MV-4-11 (cell line): ENCODE data around the gene SLC25A30.
"Not testable (repeated sequence)": the region's sequence is repeated elsewhere in the genome, so short reads cannot be mapped to it uniquely, and the experiment has no call there.

Experiments used
- DNase-seq: peaks from one replicate; lab custom pipeline; 2025; lab: John Stamatoyannopoulos, UW

SLC25A30 gene

DNA sequence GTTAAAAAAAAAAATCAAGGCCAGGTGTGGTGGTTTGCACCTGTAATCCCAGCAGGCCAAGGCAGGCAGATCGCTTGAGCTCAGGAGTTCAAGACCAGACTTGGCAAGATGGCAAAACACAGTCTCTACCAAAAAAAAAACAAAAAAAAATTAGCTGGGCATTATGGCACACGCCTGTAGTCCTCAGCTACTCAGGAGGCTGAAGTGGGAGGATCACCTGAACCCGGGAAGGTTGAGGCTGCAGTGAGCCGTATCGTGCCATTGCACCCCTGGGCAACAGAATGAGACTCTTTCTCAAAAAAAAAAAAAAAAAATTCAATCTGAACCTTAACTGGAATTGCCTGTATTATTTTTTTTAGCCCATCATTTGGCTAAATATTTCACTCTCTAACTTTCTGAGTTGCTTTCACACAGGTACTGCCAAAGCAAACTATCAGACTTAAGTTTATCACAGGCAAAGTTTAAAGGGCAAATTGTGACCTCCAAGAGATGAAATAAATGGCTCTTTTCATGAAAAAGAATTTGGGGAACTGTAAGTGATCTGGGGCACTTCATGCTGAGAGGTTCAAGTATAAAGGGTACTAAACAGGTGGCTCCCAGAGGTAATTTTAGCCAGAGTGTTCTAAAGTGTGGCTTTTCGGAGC lies 14.7 kb upstream of the SLC25A30 start:
- no peak for DNase-seq

DNA sequence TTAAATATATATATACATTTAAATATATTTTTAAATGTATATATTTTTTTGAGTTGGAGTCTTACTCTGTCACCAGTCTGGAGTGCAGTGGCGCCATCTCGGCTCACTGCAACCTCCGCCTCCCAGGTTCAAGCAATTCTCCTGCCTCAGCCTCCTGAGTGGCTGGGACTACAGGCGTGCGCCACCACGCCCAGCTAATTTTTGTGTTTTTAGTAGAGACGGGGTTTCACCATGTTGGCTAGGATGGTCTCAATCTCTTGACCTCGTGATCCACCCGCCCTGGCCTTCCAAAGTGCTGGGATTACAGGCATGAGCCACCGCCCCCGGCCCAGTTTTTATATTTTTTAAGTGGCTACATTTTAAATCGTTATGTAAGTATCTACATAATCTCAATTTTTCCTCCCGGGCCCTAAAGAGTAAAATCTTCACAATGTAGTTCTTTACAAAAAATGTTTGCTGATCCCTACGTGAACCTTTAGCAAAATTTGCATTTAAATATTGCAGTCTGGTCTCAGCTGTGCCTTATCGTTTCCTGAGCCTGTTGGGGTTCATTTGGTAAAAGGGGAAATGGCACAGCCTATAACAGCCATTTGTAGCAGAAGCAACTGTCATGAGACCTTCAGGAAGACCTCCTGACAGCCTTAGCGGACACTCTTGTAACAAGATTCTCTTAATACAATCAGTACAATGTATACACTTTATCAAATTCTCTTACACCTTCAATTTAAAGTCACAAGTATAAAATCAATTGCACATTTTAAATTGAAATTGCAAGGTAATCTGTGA lies 8.1 kb upstream of the SLC25A30 start:
- DNase-seq: peak; percentile 24

DNA sequence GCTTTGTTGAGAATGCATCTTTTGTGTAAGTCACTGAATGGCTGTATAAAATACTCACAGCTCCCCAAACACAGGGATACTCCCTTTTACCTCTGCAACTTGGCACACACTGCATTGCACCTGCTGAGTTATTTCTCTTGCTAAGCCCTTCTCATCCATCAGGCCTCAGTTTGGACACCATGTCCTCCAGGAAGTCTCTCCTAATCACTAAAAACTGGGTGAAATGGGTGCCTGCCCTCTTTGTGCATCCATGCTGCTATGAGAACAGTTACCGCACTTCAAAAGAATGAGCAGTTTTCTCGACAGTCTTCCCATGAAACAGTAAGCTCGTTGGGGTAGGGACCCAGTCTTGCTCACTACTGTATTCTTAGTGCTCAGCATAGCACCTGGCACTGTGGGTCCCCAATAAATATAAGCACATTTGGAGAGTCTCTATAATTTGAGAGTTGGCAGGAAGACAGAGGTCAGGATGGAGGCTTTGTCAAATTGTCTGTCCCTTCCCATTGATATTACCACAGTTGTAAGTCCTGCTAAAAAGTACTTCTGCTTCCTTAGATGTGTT lies 4.6 kb upstream of the SLC25A30 start:
- DNase-seq: peak; percentile 18

DNA sequence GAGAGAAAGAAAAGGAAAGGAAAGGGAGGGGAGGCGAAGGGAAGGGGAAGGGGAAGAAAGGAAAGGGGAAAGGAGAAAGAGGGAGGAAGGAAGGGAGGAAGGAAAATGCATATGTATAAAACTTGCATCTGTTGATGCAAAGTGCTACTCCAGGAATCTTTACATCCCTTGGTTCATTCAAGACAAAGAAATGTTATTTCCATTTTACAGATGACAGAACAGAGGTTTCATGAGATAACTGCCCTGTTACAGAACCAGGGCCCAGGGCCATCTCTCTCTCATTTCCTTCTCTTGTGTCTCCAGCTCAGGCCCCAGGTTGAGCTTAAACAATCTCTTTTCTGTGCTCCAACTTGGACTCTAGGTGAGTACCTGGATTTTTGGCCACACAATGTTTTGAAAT lies 1.8 kb upstream of the SLC25A30 start:
- no peak for DNase-seq

DNA sequence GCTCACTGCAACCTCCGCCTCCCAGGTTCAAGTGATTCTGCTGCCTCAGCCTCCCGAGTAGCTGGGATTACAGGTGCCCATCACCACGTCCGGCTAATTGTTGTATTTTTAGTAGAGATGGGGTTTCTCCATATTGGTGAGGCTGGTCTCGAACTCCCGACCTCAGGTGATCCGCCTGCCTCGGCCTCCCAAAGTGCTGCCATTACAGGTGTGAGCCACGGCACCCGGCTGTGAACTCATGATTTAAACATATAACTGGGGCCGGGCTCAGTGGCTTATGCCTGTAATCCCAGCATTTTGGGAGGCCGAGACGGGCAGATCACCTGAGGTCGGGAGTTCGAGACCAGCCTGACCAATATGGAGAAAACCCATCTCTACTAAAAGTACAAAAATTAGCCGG lies 1.2 kb upstream of the SLC25A30 start:
- DNase-seq: not testable (repeated sequence)

DNA sequence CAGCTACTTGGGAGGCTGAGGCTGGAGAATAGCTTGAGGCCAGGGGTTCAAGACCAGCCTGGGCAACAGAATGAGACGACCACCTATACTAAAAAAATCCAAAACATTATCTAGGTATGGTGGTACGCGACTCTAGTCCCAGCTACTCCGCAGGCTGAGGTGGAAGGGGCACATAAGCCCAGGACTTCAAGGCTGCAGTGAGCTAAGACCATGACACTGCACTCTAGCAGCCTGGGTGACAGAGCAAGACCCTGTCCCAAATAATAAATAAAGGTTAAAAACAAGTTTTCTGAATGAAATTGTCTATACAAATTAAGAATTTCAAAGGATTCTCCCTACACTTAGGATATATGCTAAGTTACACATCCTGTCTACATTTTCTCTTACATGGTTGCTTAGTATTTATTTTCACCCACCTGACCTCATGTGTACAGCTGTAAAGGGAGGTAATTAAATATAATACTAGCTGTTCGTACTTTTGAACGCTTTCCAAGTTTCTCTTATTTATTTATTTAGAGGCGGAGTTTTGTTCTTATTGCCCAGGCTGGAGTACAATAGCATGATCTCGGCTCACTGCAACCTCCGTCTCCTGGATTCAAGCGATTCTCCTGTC lies 1.6 kb downstream of the SLC25A30 start:
- DNase-seq: no peak

DNA sequence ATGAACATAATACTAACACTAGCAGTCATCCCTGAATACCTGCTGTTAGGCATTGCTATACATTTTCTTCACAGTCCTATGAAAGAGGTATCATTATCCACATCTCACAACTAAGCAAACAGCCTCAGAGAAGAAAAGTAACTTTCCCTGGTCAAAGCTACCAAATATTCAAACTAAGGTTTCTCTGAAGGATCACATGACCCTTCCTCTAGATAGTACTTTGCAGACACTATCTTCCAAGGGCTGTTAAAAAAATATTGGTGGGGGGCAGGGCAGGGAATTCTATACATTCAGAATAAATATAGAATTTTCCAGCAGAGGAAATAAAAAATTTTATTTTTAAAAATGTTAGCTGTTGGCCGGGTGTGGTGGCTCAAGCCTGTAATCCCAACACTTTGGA lies 3.1 kb downstream of the SLC25A30 start:
- no peak for DNase-seq

DNA sequence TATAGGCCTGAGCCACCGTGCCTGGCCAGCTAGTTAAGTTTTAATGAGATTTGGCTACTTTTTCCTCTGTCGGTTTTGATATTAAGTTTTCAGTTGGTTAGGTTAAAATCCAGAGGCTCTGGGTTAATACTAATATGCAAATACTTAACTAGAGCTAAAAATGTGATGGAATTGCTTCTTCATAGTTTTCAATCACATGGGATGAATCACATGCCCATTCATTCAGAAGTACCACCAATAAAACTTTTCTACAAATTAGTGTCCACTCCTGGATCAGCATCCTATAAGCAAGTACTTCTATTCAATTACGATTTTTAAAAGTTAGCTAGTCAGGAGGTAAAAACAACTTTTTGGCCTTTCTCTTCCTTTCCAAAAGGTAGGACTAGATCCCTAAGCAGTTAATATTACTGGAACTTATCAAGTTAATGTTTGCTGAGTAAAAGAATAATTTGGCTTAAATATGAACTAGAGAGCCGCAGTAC lies 4.3 kb downstream of the SLC25A30 start:
- DNase-seq: no peak

DNA sequence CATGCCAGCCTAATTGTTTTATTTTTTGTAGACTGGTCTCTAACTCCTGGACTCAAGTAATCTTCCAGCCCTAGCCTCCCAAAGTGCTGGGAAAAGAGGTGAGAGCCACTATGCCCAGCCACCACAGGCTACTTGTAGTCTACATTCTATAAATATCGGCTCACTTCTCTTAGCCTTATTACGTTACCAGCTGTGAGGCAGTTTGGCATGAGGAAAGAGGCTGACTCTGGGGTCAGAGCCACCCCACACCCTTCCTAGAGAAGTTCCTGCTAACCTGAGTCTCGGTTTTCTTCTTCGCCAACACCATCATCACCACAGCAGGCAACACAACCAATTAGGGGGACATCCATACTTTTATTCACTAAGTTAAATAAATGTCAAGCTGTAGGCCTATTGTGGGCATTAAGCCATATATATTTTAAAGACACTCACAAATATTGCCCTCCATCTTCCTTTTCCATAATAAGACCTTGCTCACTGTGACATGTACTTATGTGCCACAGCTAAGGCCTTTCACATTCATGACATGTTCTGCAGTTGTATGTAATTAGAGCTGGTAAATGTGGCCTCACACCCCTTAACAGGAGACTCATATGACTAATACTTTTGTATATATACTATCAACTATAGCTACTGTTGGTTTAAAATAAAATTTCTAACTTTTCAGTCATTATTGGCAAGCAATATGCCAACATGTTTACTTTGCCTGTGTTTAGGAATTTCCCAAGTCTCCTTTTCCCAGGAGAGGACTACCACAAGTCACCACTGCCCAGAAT lies 5.7 kb downstream of the SLC25A30 start:
- DNase-seq: peak; percentile 70

DNA sequence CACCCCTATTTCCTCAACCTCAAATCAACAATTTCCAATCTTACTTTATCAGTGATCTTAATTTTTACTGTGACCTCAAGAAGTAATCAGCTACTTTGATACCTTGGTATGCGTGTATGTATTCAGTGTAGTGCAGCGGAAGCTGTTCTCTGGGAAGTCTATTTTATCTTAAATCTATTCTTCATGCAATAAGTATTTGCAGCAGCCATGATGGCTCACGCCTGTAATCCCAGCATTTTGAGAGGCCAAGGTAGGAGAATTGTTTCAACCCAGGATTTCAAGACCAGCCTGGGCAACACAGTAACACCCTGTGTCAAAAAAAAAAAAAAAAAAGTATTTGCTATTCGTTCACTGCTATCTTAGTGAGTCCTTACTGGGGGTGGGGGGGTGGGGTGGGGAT lies 6.5 kb downstream of the SLC25A30 start:
- DNase-seq: no peak

DNA sequence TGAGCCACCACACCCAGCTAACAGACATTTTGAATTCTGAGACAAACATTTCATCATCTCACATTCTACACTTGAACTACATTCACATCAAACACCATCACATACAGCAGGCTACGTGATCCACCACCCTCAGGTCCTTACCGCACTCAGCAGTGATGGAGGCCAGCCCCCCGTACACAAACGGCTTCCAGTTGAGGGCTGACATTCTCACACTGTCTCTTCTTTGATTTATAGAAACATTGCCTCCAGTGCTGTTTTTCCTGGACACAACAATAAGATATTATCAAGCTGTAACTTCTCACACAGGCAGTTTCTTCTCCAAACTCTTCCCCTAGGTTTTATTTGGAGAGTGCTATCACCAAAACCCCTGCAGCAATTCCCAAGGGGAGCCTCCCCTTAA lies 7.0 kb downstream of the SLC25A30 start:
- no peak for DNase-seq

DNA sequence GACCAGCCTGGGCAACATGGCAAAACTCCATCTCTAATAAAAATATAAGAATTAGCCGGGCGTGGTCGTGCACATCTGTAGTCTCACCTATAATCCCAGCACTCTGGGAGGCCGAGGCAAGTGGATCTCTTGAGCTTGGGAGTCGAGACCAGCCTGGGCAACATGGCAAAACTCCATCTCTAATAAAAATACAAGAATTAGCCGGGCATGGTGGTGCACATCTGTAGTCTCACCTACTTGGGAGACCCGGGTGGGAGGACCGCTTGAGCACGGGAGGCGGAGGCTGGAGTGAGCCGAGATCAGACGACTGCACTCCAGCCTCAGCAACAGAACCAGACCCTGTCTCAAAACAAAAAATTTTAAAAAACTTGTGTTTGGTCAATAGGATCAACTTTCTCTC lies 7.7 kb downstream of the SLC25A30 start:
- no peak for DNase-seq

DNA sequence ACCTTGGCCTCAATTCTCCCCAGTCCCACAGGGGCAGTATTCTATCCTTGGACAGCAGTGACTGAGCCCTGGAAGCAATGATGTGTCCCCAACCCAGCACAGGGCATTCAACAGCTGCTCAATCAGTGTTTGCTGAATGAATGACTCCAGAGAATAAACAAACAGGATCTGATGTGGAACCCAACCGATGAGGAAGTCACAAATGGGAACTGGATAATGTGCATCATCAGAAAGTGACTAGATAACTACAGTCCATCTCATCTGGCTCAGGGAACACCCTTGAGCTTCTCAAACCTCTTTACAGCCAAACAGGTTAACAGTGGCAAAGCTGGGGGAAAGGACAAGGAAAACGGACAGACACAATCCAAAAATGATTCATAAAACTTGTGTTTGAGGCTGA lies 8.2 kb downstream of the SLC25A30 start:
- DNase-seq: peak; percentile 32

DNA sequence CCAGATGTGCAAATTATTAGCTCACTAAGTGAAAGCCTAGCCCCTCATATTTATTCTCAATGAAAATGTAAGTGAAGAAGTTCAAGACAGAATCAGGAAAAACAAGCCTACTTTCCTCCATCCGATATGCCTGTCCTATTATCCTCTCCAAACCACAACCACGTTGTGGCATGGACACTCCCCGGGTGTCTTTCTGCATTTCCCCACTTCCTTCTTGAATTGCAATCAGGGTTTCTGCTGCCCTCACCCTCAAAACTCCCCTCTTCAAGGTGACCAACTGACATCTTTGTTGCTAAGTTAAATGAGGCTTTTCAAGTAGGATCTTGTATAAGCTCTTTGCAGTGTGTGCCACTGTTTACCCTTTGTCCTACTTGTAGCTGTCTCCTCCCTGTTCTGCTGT lies 11.8 kb downstream of the SLC25A30 start:
- peak; percentile 77 for DNase-seq

DNA sequence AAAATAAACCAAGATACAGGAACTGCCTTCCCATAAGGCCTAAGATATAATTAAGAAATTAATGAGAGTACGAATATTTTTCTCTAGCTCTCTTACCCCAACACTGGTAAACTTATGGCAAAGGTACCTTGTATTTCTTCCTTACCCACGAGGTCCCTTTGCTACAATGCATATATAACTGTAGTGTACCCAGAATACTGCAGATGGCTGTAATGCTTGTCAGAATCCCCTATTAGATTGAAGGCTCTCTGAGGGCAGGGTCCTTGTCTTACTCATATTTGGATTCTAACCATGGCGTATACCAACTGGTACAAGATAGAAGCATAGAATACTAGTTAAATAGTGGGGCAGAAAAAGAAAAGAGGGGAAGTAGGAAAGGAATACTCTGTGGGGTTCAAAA lies 15.1 kb downstream of the SLC25A30 start:
- DNase-seq: no peak

DNA sequence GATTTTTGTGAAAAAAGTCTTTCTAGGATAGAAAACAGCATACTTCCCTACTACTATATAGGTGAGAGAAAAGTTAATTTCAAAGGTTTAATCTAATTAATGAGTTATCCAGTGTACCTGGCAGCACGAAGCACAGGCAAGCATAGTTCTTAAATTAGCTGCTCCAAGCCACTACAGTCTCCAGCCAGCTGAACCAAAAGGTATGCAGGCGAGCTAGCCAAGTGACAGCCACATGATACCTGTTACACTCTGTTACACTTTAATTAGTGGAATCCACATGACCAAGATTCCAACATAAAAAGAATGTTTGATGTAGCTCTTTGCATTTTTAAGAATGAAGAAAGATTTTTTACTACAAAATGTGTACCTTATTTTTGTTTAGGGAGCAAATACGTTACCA lies 15.5 kb downstream of the SLC25A30 start:
- DNase-seq: no peak

DNA sequence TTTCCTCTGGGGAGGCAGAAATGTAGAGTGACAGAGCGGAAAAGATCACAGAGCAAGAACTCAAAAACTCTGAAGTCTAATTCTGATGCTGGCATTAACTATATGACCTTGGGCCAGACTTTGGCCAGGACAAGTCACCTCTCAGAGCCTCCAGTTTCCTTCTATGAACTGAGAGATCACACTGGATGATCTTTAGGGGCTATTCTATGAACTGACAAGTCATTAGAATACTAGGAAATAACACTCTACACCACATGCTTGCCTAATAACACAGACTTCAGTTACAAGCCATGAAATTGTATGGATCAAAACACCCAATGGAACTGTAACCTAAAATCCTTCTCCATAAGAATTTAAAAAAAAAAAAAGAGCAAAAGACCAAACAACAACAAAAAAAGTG lies 16.9 kb downstream of the SLC25A30 start:
- DNase-seq: no peak

DNA sequence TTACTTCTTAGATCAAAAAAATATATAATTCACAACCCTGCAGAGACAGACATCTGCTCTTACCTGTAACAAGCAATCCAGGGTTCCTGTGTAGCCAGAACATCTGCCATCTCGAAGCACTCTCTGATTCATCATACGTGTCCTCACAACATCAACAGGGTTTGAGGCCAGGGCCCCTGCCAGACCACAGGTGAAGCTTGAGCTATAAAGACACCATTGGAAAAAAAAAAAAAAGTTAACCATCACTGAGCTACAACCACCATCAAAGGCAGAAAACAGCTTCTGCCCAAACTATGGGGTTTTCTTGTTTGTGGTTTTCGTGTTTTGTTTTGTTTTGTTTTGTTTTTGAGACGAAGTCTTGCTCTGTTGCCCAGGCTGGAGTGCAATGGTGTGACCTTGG lies 19.3 kb downstream of the SLC25A30 start:
- DNase-seq: no peak

DNA sequence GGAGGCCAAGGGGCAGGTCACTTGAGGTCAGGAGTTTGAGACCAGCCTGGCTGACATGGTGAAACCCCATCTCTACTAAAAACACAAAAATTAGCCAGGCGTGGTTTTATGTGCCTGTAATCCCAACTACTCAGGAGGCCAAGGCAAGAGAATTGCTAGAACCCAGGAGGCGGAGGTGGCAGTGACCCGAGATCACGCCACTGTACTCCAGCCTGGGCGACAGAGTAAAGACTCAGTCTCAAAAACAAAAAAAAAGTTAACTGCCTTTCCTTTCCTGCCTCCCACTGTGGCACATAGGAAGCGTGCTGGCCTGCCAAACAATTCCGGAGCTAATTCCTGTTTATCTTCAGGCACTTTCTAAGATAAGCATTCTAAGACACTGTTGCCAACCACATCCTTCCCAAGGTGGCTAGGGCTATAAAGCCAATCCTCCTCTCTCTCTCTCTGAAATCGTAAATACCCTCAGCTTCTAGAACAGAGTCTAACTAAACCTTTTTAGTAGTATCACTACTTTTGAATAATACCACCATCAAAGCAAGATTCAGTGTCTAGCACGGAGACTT lies 21.6 kb downstream of the SLC25A30 start:
- no peak for DNase-seq

DNA sequence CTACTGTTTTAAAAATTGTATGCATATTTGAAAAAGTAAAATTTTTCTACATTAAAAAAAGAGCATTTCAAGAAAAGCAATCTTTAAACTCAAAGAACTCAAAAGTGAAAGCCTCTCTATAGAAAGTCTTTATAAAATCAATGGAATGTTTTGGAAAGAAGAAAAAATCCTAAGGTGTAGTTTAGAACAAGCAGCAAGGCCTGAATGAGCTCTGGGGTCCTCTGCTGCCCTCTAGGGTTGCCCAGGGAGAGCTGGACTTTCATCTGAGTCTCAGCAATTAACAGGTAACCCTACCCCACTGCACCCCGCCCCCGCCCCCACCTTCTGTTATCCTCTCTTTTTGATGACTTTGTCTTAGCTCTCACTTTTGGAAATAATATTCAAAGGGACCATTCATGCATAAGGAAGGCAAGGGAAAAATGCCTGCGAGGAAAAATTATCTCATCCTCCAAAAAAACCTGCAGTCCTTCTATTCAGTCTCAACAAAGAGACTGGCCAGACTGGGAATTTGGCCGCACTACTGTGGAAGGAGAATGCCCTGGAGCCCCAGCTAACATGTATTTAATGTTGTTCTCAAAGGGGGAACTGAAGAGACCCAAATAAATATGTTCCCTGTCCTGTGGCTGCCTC lies 24.1 kb downstream of the SLC25A30 start:
- DNase-seq: peak; percentile 30

DNA sequence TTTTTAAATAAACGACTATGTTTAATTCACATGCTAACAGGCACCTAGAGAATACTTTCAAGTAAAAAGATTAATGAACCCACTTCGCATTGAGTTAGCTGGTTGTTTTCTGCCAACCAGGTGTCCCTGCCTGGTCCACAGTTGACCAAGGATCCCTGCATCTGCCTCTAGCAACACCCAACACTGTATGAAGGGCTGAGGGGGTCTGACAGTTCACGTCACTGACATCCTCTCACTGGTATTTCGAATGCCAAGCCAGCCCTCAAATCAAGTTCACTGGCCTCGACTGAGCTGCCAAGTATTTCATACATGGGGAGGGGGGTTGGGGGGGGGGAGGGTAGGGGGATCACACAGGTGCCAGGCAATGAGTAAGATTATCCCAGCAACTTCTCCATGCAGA lies 25.4 kb downstream of the SLC25A30 start:
- DNase-seq: no peak
